ENCODE measurements around the gene ZNF598.
"Not testable (repeated sequence)": the region's sequence is repeated elsewhere in the genome, so short reads cannot be mapped to it uniquely, and the experiment has no call there.

Gene ZNF598

DNA sequence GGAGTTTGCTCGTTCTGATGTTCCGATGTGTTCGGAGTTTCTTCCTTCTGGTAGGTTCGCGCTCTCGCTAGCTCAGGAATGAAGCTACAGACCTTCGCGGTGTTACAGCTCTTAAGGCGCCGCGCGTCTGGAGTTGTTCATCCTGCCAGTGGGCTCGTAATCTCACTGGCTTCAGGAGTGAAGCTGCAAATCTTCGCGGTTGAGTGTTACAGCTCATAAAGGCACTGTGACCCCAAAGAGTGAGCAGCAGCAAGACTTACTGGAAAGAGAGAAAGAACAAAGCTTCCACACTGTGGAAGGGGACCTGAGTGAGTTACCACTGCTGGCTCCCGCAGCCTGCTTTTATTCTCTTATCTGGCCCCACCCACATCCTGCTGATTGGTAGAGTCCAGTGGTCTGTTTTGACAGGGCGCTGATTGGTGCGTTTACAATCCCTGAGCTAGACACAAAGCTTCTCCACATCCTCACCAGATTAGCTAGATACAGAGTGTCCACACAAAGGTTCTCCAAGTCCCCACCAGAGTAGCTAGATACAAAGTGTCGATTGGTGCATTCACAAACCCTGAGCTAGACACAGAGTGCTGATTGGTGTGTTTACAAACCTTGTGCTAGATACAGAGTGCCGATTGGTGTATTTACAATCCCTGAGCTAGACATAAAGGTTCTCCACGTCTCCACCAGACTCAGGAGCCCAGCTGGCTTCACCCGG is 52.0 kb downstream of the ZNF598 start:
- not testable (repeated sequence) for DNase-seq

DNA sequence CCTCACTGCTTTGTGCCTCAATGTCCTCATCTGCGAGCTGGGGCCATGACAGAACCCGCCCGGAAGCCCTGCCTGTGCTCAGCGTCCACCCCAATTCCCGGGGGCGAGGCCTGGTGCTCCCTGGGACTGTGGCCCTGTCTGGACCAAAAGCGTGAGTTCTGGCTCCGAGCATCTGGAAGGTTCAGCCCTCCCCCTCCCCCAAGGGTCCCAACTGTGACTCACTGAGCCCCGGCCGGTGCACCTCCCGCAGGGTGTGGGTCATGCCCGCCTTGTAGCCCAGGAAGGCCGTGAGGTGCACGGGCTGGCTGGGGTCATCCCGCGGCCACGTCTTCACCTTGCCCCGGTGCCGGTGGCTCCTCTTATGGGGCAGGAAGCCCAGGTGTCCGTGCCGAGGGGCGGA is 55.9 kb downstream of the ZNF598 start:
- DNase-seq, result no peak

DNA sequence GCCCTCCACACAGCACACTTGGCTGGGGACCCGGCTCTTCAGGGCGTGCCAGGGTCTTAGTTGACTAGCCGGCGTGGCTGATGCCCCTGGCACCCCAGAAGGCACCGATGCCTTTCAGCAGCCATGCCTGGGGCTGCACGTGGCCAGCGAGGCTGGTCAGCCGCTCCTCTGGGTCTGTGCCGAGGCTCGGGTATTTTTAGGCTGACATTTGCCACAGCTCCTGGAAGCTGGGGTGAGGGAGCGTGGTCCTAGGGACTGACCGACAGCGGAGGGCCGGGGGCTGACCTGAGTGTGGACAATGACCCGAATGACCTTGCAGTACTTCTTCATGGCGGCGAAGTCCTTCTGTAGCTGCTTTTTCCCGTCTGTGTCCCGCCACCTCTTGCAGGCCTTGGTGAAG is 59.1 kb downstream of the ZNF598 start:
- DNase-seq, result no peak

DNA sequence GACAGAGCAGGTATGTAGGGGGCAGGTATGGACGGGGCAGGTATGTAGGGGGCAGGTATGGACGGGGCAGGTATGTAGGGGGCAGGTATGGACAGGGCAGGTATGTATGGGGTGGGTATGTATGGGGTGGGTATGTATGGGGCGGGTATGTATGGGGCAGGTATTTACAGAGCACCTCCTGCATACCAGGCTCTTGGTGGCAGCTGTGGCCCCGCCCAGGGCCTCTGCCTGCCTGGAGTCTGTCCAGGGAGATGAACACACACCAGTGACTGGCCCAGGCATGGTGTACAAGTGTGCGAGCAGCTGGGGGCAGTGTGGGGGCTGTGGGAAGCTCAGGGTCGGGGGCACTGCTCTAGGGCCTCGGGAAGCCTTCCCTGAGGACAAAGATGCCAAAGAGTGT is 59.6 kb downstream of the ZNF598 start:
- DNase-seq, result no peak

DNA sequence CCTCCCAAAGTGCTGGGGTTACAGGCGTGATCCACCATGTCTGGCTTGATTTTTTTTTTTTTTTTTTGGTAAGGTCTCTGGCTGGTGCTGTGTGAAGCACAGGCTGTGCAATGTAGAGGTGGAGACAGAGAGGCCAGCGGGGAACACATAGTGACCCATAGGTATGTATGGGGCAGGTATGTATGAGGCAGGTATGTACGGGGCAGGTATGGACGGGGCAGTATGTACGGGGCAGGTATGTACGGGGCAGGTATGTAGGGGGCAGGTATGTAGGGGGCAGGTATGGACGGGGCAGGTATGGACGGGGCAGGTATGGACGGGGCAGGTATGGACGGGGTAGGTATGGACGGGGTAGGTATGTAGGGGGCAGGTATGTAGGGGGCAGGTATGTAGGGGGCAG is 60.1 kb downstream of the ZNF598 start:
- DNase-seq, result no peak
